HEK293 (cell line): ENCODE results near the gene FBXW11.

Experiments
- AEBP2 ChIP-seq: fragments of 450-650 bp; formaldehyde crosslinking; IDR thresholded peaks from 2 replicates; pipeline ENCODE4 v1.5.1; 2016; ENCODE audit warnings: missing biosample characterization, missing genetic modification characterization, borderline replicate concordance
- BCL11B ChIP-seq: fragments of 450-650 bp; formaldehyde crosslinking; IDR thresholded peaks from 2 replicates; pipeline ENCODE4 v1.5.1; 2016; ENCODE audit warnings: low read depth, missing biosample characterization, missing genetic modification characterization
- HOXA7 ChIP-seq: sonication (generic); formaldehyde crosslinking; IDR thresholded peaks from 2 replicates; pipeline ENCODE4 v1.8.1; 2022; ENCODE audit warnings: missing genetic modification reagents, borderline replicate concordance
- HOXD13 ChIP-seq: sonication (generic); formaldehyde crosslinking; IDR thresholded peaks from 2 replicates; pipeline ENCODE4 v1.8.0; 2022; ENCODE audit warnings: missing genetic modification reagents, borderline replicate concordance
- IKZF3 ChIP-seq: fragments of 450-650 bp; IDR thresholded peaks from 2 replicates; pipeline ENCODE4 v1.5.0; 2018; ENCODE audit warnings: missing biosample characterization, mild to moderate bottlenecking, missing genetic modification characterization, moderate library complexity
- KLF9 ChIP-seq: fragments of 450-650 bp; formaldehyde crosslinking; IDR thresholded peaks from 2 replicates; pipeline ENCODE4 v1.5.1; 2016; ENCODE audit warnings: missing biosample characterization, missing genetic modification characterization, low read depth
- RBAK ChIP-seq: fragments of 450-650 bp; formaldehyde crosslinking; IDR thresholded peaks from 2 replicates; pipeline ENCODE4 v1.5.1; 2016; ENCODE audit warnings: missing biosample characterization, missing genetic modification characterization
- REPIN1 ChIP-seq: fragments of 450-650 bp; formaldehyde crosslinking; IDR thresholded peaks from 2 replicates; pipeline ENCODE4 v1.5.1; 2017; ENCODE audit warnings: missing biosample characterization, missing genetic modification characterization, low read depth
- TRIM28 ChIP-seq: IDR thresholded peaks from 2 replicates; pipeline ENCODE4 v1.6.1; 2011; ENCODE audit warnings: low read length, control low read depth, borderline replicate concordance
- ZBTB10 ChIP-seq: fragments of 450-650 bp; formaldehyde crosslinking; IDR thresholded peaks from 2 replicates; pipeline ENCODE4 v1.5.1; 2016; ENCODE audit warnings: missing biosample characterization, missing genetic modification characterization
- ZBTB20 ChIP-seq: fragments of 450-650 bp; formaldehyde crosslinking; IDR thresholded peaks from 2 replicates; pipeline ENCODE4 v1.5.1; 2016; ENCODE audit warnings: missing biosample characterization, missing genetic modification characterization
- ZFP3 ChIP-seq: fragments of 450-650 bp; formaldehyde crosslinking; IDR thresholded peaks from 2 replicates; pipeline ENCODE4 v1.5.1; 2016; ENCODE audit warnings: low read depth, missing biosample characterization, missing genetic modification characterization
- ZNF175 ChIP-seq: fragments of 450-650 bp; formaldehyde crosslinking; IDR thresholded peaks from 2 replicates; pipeline ENCODE4 v1.5.1; 2016; ENCODE audit warnings: missing biosample characterization, missing genetic modification characterization
- ZNF184 ChIP-seq: fragments of 450-650 bp; IDR thresholded peaks from 2 replicates; pipeline ENCODE4 v1.5.1; 2018; ENCODE audit warnings: missing biosample characterization, mild to moderate bottlenecking, missing genetic modification characterization
- ZNF26 ChIP-seq: fragments of 450-650 bp; formaldehyde crosslinking; IDR thresholded peaks from 2 replicates; pipeline ENCODE4 v1.5.1; 2016; ENCODE audit warnings: missing biosample characterization, missing genetic modification characterization
- ZNF266 ChIP-seq: fragments of 450-650 bp; formaldehyde crosslinking; IDR thresholded peaks from 2 replicates; pipeline ENCODE4 v1.5.1; 2016; ENCODE audit warnings: missing biosample characterization, missing genetic modification characterization, low read depth
- ZNF341 ChIP-seq: fragments of 450-650 bp; formaldehyde crosslinking; IDR thresholded peaks from 2 replicates; pipeline ENCODE4; 2016; ENCODE audit warnings: low read depth, missing biosample characterization, missing genetic modification characterization
- ZNF350 ChIP-seq: fragments of 450-650 bp; formaldehyde crosslinking; IDR thresholded peaks from 2 replicates; pipeline ENCODE4 v1.5.0; 2017; ENCODE audit warnings: missing biosample characterization, mild to moderate bottlenecking, missing genetic modification characterization
- ZNF404 ChIP-seq: fragments of 450-650 bp; formaldehyde crosslinking; IDR thresholded peaks from 2 replicates; pipeline ENCODE4 v1.5.1; 2017; ENCODE audit warnings: missing biosample characterization, missing genetic modification characterization
- ZNF449 ChIP-seq: fragments of 450-650 bp; formaldehyde crosslinking; IDR thresholded peaks from 2 replicates; pipeline ENCODE4 v1.5.1; 2017; ENCODE audit warnings: missing biosample characterization, mild to moderate bottlenecking, missing genetic modification characterization, moderate library complexity
- ZNF488 ChIP-seq: fragments of 450-650 bp; formaldehyde crosslinking; IDR thresholded peaks from 2 replicates; pipeline ENCODE4 v1.5.1; 2016; ENCODE audit warnings: missing biosample characterization, missing genetic modification characterization
- ZNF530 ChIP-seq: fragments of 450-650 bp; formaldehyde crosslinking; IDR thresholded peaks from 2 replicates; pipeline ENCODE4 v1.5.1; 2016; ENCODE audit warnings: low read depth, missing biosample characterization, missing genetic modification characterization
- ZNF560 ChIP-seq: fragments of 450-650 bp; formaldehyde crosslinking; IDR thresholded peaks from 2 replicates; pipeline ENCODE4 v1.5.1; 2017; ENCODE audit warnings: missing biosample characterization, missing genetic modification characterization, borderline replicate concordance
- ZNF664 ChIP-seq: fragments of 450-650 bp; formaldehyde crosslinking; IDR thresholded peaks from 2 replicates; pipeline ENCODE4 v1.5.1; 2016; ENCODE audit warnings: missing biosample characterization, missing genetic modification characterization
- ZNF692 ChIP-seq: fragments of 450-650 bp; formaldehyde crosslinking; IDR thresholded peaks from 2 replicates; pipeline ENCODE4 v1.5.1; 2016; ENCODE audit warnings: missing biosample characterization, missing genetic modification characterization
- ZNF837 ChIP-seq: fragments of 450-650 bp; formaldehyde crosslinking; IDR thresholded peaks from 2 replicates; pipeline ENCODE4 v1.5.1; 2016; ENCODE audit warnings: missing biosample characterization, missing genetic modification characterization

Gene FBXW11

GRCh38 chr5:171826132-171826531 lies 180.3 kb downstream of the FBXW11 start (continued):
- TF ChIP-seq ZNF266 (tag by site-specific recombination) (no peak), RBAK (no peak), BCL11B (no peak), ZNF837 (tag by site-specific recombination) (no peak), AEBP2 (tag by site-specific recombination) (no peak), HOXD13 (no peak), ZBTB20 (tag by site-specific recombination) (no peak), IKZF3 (no peak), ZNF449 (no peak), REPIN1 (tag by site-specific recombination) (no peak), ZNF692 (tag by site-specific recombination) (0 out of 2 replicates have a peak, but pooled peaks have one; percentile 28), ZNF175 (tag by site-specific recombination) (no peak), ZNF664 (tag by site-specific recombination) (no peak), ZNF184 (peak; percentile 47; the same call in 1 of the 2 replicates), TRIM28 (no peak), ZNF26 (no peak), ZNF488 (no peak), ZNF404 (no peak), ZNF560 (tag by site-specific recombination) (no peak), HOXA7 (no peak), ZNF350 (tag by site-specific recombination) (no peak), ZNF341 (no peak), ZFP3 (tag by site-specific recombination) (no peak), ZBTB10 (no peak), ZNF530 (tag by site-specific recombination) (no peak), KLF9 (tag by site-specific recombination) (no peak)
- TF ChIP-seq, all 188 proteins: peak for 26
